Measurements from ENCODE around the gene LUZP1. TPM values are rescaled to one million over a fixed set of nuclear protein-coding genes. Genes with fewer than 3 reads are reported as not detected.

The LUZP1 gene
- total RNA-seq, 1 donor from 2014 or later: 23.2 TPM

DNA sequence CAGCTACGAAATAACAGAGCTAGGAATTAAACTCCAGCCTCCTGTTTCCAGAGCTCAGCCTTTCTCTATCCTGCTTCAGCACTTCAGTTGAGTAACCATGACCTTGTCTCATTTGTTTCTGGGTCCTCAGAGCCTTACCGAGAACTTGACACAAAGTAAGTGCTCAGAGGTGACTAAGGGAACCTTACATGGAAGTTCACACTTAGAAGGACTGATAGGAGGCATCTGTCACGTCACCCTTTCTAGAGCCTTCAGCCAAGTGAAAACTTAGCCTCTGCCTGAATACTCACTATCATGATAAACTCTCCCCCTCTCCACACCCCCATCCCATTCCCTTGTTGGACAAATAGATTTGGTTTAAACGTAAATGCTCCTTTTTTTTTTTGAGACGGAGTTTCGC is 9.8 kb upstream of the LUZP1 start:
- H3K4me3 Mint-ChIP-seq: no peak overlapping the region
- no peaks in the 10 kb centered on the region for H3K36me3 Mint-ChIP-seq (ENCODE audit: low read depth)
- peaks cover 12% of the 10 kb centered on the region for H3K4me1 Mint-ChIP-seq
- intact Hi-C loops (cut with micrococcal nuclease): no loop called here
- no peak for DNase-seq
- H3K9me3 Mint-ChIP-seq: no peaks in the 10 kb centered on the region
- peaks cover 17% of the 10 kb centered on the region for H3K27me3 Mint-ChIP-seq
- no peak overlapping the region for H3K27ac Mint-ChIP-seq

DNA sequence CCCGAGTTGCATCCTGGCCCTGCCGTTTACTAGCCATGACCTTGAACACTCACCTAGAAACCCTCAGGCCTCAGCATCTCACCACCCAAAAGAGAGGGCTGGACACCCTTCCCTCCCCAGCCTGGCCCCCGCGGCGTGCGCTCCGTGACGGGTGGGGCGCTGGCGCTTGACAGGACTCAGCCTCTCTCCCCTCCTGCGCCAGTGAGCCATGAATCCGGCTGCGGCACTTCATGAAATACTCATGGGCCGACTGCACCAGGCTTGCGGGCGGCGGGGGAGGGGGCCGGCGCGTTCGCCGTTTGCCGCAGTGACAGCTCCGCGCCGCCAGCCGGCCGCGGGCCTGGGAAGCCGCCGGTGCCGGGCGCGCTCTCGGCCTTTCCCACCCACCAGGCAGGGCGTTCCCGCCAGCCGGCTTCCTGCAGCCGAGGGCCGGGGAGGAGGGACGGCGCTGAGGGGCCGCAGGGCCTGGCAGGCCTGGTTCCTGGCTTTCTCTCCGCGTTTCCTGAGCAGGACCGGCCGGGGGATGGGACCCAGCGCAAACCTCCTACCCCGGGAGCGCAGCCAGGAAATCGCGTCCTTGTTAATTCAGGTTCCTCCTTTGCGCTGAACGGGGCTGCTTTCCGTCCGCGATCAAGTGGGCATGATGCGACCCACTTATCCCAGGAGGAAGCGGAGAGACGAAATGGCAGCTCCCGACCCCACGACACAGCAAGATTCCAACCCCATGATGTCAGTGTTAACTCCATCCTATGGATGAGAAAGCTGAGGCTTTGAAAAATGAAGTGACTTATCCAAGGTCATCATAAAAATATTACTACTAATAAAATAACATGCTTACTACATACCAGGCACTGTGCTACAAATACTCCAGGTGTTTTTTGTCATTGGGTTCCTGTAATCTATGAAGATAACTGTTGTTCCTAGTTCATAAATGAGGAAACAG is 9.1 kb upstream of the LUZP1 start:
- H3K27ac Mint-ChIP-seq: no peak overlapping the region
- H3K27me3 Mint-ChIP-seq: peaks cover 17% of the 10 kb centered on the region
- intact Hi-C loops (cut with micrococcal nuclease): no loop called here
- peaks cover 12% of the 10 kb centered on the region for H3K4me1 Mint-ChIP-seq
- no peaks in the 10 kb centered on the region for H3K9me3 Mint-ChIP-seq
- peak; percentile 85 for DNase-seq
- H3K36me3 Mint-ChIP-seq (ENCODE audit: low read depth): no peaks in the 10 kb centered on the region
- H3K4me3 Mint-ChIP-seq: peak overlapping the region; percentile 80

- DNase-seq: no peak
- intact Hi-C loops (cut with micrococcal nuclease): no loop called here
- H3K9me3 Mint-ChIP-seq: no peaks in the 10 kb centered on the region
- H3K36me3 Mint-ChIP-seq (ENCODE audit: low read depth): no peaks in the 10 kb centered on the region
- peaks cover 12% of the 10 kb centered on the region for H3K4me1 Mint-ChIP-seq
- peak overlapping the region; percentile 24 for H3K27ac Mint-ChIP-seq
- peaks cover 16% of the 10 kb centered on the region for H3K27me3 Mint-ChIP-seq
- peak overlapping the region; percentile 80 for H3K4me3 Mint-ChIP-seq
Measured at GRCh38 chr1:23177031-23177430, 8.4 kb upstream of the LUZP1 start.

GRCh38 chr1:23174426-23175110 is 5.9 kb upstream of the LUZP1 start:
- Mint-ChIP-seq H3K4me1 (peaks cover 17% of the 10 kb centered on the region), H3K36me3 (ENCODE audit: low read depth) (no peaks in the 10 kb centered on the region), H3K27me3 (peaks cover 13% of the 10 kb centered on the region), H3K9me3 (no peaks in the 10 kb centered on the region), H3K27ac (no peak overlapping the region), H3K4me3 (no peak overlapping the region)
- no peak for DNase-seq
- intact Hi-C loops (cut with micrococcal nuclease): no loop called here

GRCh38 chr1:23171181-23171755 is 2.6 kb upstream of the LUZP1 start:
- peaks cover 22% of the 10 kb centered on the region for H3K4me1 Mint-ChIP-seq
- intact Hi-C loops (cut with micrococcal nuclease): no loop called here
- H3K9me3 Mint-ChIP-seq: no peaks in the 10 kb centered on the region

DNA sequence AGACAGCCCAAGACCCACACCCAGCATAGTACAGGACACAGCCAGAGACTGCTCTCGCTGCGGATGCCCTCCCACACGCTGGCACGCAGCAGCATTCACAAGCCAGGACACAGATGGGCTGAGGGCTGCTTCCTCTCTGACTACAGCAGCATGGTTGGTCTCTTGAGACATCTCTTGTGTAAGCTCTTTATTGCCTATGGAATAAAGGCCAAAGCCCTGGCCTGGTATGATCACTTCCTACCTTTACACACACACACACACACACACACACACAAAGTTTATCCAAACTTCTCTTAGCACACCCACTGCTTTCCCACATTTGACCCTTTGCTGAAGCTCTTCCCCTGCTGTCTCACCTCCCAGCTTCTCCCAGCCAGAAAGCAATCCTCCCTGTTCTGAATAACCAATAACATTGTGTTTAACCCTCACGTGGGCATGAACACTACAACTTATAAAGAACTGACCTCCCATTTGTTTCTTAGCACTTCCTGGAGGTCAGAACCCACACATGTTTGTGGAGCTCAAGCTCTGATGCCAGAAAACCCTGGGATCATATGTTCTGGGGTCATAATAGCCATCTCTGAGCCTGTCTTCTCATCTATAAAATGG is 1.2 kb upstream of the LUZP1 start:
- H3K4me1 Mint-ChIP-seq: peaks cover 25% of the 10 kb centered on the region
- H3K27ac Mint-ChIP-seq: peak overlapping the region; percentile 9
- H3K9me3 Mint-ChIP-seq: no peaks in the 10 kb centered on the region
- peaks cover 2% of the 10 kb centered on the region for H3K27me3 Mint-ChIP-seq
- intact Hi-C loops (cut with micrococcal nuclease): loop anchor here (2.0 kb wide), 2 partner anchors 21 to 61 kb away; no protein-coding TSS in a partner anchor
- H3K36me3 Mint-ChIP-seq (ENCODE audit: low read depth): peaks cover 3% of the 10 kb centered on the region
- DNase-seq: peak; percentile 66
- H3K4me3 Mint-ChIP-seq: peak overlapping the region; percentile 97

More at GRCh38 chr1:23171181-23171755, 2.6 kb upstream of the LUZP1 start:
- Mint-ChIP-seq H3K27ac (no peak overlapping the region), H3K4me3 (no peak overlapping the region), H3K27me3 (peaks cover 2% of the 10 kb centered on the region), H3K36me3 (ENCODE audit: low read depth) (peaks cover under 1% of the 10 kb centered on the region)
- DNase-seq: no peak

- Mint-ChIP-seq H3K9me3 (no peaks in the 10 kb centered on the region), H3K4me3 (peak overlapping the region; percentile 97), H3K36me3 (ENCODE audit: low read depth) (peaks cover 3% of the 10 kb centered on the region), H3K27me3 (peaks cover 2% of the 10 kb centered on the region), H3K27ac (peak overlapping the region; percentile 91), H3K4me1 (peaks cover 21% of the 10 kb centered on the region)
- intact Hi-C loops (cut with micrococcal nuclease): loop anchor here (2.0 kb wide), 2 partner anchors 20 to 60 kb away; no protein-coding TSS in a partner anchor
- no peak for DNase-seq
Measured at GRCh38 chr1:23169195-23169575, 529 bp upstream of the LUZP1 start.

DNA sequence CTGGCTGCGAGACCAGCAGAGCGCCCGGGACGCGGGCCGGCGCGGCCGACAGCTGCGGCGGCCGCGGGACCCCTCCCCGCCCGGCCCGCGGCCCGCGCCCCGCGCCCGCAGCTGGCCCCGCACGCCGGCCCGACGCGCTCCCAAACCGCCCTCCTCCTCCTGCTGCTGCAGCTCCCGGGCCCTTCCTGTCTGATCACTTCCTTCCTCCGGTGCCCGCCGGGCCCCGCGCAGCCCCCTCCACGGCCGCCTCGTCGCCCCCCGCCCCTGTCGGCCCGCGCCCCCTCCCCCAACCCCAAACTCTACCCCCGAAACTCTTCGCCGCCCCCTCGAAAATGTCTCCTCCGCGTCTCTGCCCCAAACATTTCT is 594 bp downstream of the LUZP1 start:
- intact Hi-C loops (cut with micrococcal nuclease): loop anchor here (2.0 kb wide), 2 partner anchors 19 to 59 kb away; no protein-coding TSS in a partner anchor
- Mint-ChIP-seq H3K27me3 (peaks cover 2% of the 10 kb centered on the region), H3K4me3 (peak overlapping the region; percentile 97), H3K27ac (peak overlapping the region; percentile 91), H3K36me3 (ENCODE audit: low read depth) (peaks cover 3% of the 10 kb centered on the region), H3K4me1 (peaks cover 21% of the 10 kb centered on the region), H3K9me3 (no peaks in the 10 kb centered on the region)
- peak; percentile 81 for DNase-seq

DNA sequence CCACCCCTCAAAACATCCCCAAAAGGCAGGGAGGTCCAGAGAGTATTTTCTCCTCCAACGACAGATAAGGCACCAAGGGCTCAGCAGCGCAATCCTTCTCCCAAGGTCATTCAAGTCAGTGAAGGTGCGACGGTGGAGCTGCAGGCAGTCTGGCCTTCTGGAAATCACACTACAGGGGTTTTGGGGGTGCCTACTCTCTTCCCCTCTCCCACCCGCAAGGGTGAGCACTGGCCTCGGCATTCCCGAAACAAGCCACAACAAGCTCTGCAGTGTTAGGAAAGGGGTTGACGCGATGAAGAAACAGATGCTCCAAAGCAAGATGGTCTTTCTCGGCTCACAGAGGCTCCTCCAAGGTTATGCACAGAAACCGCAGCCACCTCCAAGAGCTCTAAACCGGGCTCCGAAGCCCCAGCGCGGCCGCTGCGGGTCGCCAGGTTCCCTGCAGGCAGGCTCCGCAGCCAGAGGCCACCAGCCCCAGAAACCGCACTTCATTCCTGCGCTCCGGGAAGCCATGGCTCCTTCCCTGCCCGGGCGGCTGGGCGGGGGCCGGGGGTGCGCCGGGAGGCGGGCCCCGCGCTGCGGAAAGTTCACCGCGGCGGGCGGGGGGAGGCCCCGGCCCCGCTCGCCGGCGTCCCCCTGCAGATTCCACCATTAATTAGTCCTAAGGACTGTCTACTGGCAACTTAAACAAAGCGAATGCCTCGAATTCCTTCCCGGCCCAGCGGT is 1.1 kb downstream of the LUZP1 start:
- intact Hi-C loops (cut with micrococcal nuclease): loop anchor here (2.0 kb wide), 2 partner anchors 19 to 59 kb away; no protein-coding TSS in a partner anchor
- peaks cover 2% of the 10 kb centered on the region for H3K27me3 Mint-ChIP-seq

DNA sequence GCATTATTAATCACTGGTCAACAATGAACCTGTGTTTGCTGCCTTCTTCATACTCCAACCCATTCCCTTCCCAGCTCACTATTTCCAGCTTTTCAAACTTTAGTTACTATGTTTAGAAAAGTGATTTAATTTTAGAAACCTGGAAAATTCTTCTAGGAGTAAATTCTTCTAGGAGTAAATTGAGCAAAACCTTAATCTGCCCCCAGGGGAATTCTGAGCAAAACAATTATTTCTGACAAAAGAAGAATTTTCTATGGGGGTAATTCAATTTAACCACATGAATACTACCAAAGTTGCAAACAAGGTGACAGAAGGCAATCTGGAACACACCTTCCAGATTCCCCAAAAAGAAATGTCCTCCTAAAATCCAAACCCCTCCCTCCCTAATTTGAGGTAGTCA is 1.8 kb downstream of the LUZP1 start:
- H3K4me3 Mint-ChIP-seq: peak overlapping the region; percentile 82
- H3K9me3 Mint-ChIP-seq: no peaks in the 10 kb centered on the region
- DNase-seq: no peak
- H3K27me3 Mint-ChIP-seq: peaks cover 2% of the 10 kb centered on the region
- H3K27ac Mint-ChIP-seq: no peak overlapping the region
- H3K4me1 Mint-ChIP-seq: peaks cover 23% of the 10 kb centered on the region
- intact Hi-C loops (cut with micrococcal nuclease): no loop called here
- H3K36me3 Mint-ChIP-seq (ENCODE audit: low read depth): peaks cover 3% of the 10 kb centered on the region

More for the DNA sequence above, 1.1 kb downstream of the LUZP1 start:
- Mint-ChIP-seq H3K9me3 (no peaks in the 10 kb centered on the region), H3K27ac (no peak overlapping the region), H3K36me3 (ENCODE audit: low read depth) (peaks cover 3% of the 10 kb centered on the region), H3K4me3 (peak overlapping the region; percentile 97), H3K4me1 (peaks cover 21% of the 10 kb centered on the region)
- DNase-seq: peak; percentile 82

- no peak for DNase-seq
- Mint-ChIP-seq H3K4me3 (no peak overlapping the region), H3K27ac (no peak overlapping the region), H3K9me3 (no peaks in the 10 kb centered on the region), H3K27me3 (peaks cover 2% of the 10 kb centered on the region), H3K36me3 (ENCODE audit: low read depth) (peaks cover 3% of the 10 kb centered on the region), H3K4me1 (peaks cover 16% of the 10 kb centered on the region)
- intact Hi-C loops (cut with micrococcal nuclease): no loop called here
Measured at GRCh38 chr1:23163395-23163794, 5.3 kb downstream of the LUZP1 start.

DNA sequence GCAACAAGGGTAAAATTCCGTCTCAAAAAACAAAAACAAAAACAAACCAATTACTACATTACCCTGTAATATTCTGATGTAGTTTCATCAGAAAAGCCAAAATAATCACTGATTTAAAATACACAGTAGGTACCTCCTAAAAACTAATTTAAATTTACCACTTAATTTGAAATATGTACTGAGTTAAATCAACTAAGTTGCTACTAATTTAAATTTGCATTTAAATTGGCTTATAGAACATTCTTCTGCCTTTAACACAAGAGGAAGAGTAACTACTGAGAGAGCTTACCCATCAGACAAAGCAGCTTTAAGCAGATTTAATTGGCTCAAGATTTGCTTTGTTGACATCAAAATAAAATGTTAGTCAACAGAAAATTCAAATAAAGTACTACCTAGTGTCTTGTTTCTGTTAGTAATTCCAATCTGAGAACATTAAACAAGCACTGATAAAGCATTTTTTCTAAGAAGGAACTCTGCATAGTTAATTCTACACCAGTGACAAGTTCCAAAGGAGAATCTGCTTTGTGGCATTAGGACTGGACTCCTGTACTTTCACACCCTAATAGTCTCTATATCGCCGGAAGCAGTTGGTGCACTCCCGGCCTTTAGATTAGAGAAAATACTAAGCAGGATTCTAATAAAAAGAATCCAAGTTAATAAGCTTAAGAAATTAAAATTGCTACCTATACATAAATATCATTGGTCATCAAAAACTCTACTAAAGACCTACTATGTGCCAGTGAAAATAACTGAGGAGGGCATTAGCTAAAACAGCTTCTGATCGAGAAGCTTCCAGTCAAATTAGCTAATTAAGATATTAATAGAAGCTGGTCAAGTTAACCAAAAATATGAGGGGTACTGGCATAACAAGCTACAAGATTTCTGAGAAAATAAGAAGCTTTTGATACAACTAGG is 8.4 kb downstream of the LUZP1 start:
- Mint-ChIP-seq H3K27ac (no peak overlapping the region), H3K36me3 (ENCODE audit: low read depth) (peaks cover 3% of the 10 kb centered on the region)
- intact Hi-C loops (cut with micrococcal nuclease): no loop called here

More for the DNA sequence above, 8.4 kb downstream of the LUZP1 start:
- H3K4me1 Mint-ChIP-seq: peaks cover 6% of the 10 kb centered on the region
- no peaks in the 10 kb centered on the region for H3K9me3 Mint-ChIP-seq
- no peak overlapping the region for H3K4me3 Mint-ChIP-seq
- H3K27me3 Mint-ChIP-seq: no peaks in the 10 kb centered on the region
- no peak for DNase-seq
